ENCODE results near the gene SLC12A3. TPM values are rescaled to one million over a fixed set of nuclear protein-coding genes. Genes with fewer than 3 reads are reported as not detected.

Gene SLC12A3
- total RNA-seq, 4 donors from 2014 or later, result not detected

DNA sequence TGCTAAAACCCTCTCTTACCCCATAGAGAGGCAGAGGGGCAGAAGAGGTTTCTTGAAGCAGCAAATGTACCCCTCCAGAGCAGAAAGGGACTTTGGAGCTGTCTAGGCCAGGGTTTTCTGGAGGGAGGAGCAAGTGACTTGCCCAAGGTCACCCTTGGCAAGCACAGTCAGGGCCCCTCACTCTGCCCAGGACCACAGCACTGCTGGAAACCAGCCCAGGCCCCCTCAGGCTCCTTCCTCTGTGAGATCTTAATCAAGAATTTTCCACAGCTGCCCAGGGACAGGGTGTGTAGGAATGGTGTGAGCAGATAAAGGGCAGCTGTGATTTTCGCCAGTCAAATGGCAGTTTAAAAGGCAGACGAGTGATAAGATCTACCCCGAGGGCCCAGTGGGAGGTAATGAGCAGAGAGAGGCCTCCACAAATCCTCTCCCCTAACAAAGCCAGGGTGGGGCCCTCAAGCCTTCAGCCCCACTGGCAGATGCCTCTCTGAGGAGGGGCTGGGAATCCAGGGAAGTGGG lies 3.9 kb upstream of the SLC12A3 start:
- no peak for ATAC-seq
- TF ChIP-seq POLR2A (IDR thresholded peaks at IDR 0.05) (no peak), EP300 (IDR thresholded peaks at IDR 0.05) (no peak), POLR2AphosphoS5 (IDR thresholded peaks at IDR 0.05) (no peak), CTCF (IDR thresholded peaks at IDR 0.05) (no peak)
- Histone ChIP-seq H3K27me3 (peaks cover 9% of the 10 kb centered on the region), H3K27ac (no peak overlapping the region), H3K4me3 (no peak overlapping the region), H3K4me1 (no peaks in the 10 kb centered on the region), H3K9me3 (no peaks in the 10 kb centered on the region), H3K36me3 (no peaks in the 10 kb centered on the region)
- WGBS, 2 donors (ENCODE audit: low coverage in 1 of 2), result 39 to 60% methylated on average over 2 to 3 of the region's 3 CpGs

DNA sequence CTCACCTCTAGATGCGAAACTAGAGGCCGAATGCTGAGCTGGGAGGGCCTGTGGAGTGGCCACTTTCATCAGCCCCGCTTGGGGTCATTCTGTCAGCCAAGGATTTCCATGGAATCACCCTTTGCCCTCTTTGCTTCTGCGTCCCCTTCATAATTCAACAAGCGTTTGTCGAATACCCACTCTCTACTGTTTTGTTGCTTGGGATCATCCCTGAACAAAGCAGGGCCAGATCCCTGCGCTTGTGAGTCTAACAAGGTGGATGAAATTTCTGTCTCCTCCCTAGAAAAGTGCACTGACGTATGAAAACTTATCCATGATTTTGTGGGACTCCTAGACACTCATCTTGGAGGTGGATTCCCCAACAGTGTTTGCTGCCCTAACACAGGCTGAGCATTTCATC lies 3.3 kb upstream of the SLC12A3 start:
- Histone ChIP-seq H3K4me3 (no peak overlapping the region), H3K27me3 (peaks cover 9% of the 10 kb centered on the region), H3K4me1 (no peaks in the 10 kb centered on the region), H3K36me3 (no peaks in the 10 kb centered on the region), H3K9me3 (no peaks in the 10 kb centered on the region), H3K27ac (no peak overlapping the region)
- TF ChIP-seq EP300 (IDR thresholded peaks at IDR 0.05), result no peak
- TF ChIP-seq POLR2AphosphoS5 (IDR thresholded peaks at IDR 0.05), result no peak
- TF ChIP-seq POLR2A (IDR thresholded peaks at IDR 0.05), result no peak
- no peak for TF ChIP-seq CTCF (IDR thresholded peaks at IDR 0.05)
- whole genome bisulfite sequencing, 2 donors (ENCODE audit: low coverage in 1 of 2), result 91 to 94% methylated on average over 8 of the region's 8 CpGs
- ATAC-seq, result no peak

- Histone ChIP-seq H3K27ac (no peak overlapping the region), H3K36me3 (no peaks in the 10 kb centered on the region), H3K4me3 (no peak overlapping the region), H3K27me3 (peaks cover 9% of the 10 kb centered on the region), H3K4me1 (peaks cover 0 to 10% (median 5%) of the 10 kb centered on the region in 3 donors), H3K9me3 (no peaks in the 10 kb centered on the region)
- no peak for ATAC-seq
- TF ChIP-seq POLR2A (IDR thresholded peaks at IDR 0.05) (no peak), POLR2AphosphoS5 (IDR thresholded peaks at IDR 0.05) (no peak), EP300 (IDR thresholded peaks at IDR 0.05) (no peak), CTCF (IDR thresholded peaks at IDR 0.05) (no peak)
- 83 to 100% methylated on average over 1 to 2 of the region's 5 CpGs for WGBS, 2 donors (ENCODE audit: low coverage in 1 of 2)
Observed at GRCh38 chr16:56862776-56863175, 2.2 kb upstream of the SLC12A3 start.

DNA sequence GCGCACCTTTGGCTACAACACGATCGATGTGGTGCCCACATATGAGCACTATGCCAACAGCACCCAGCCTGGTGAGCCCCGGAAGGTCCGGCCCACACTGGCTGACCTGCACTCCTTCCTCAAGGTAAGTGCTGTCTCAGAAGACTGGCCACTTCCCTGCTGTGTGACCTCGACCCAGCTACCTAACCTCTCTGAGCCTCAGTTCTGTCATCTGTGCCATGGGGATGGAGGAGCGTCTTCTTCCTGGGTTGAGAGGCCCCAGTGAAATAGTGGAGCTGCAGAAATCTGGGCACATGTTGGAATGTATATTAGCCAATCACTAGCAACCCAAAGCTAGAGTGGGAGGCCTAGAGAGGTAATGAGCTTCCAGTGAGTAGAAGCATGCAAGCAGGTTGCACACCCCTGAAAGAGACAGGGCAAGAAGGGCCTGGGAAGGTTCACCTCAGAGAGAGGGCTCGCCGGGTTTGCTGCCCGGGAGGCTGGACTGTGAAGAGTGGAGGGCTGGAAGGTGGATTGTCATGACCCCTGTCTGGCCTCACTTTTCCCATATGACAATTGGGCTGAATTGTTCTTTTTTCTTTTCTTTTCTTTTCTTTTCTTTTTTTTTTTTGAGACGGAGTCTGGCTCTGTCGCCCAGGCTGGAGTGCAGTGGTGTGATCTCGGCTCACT lies 521 bp downstream of the SLC12A3 start:
- no peak for ATAC-seq
- H3K9me3 ChIP-seq, result no peaks in the 10 kb centered on the region
- no peaks in the 10 kb centered on the region for H3K36me3 ChIP-seq
- TF ChIP-seq EP300 (IDR thresholded peaks at IDR 0.05) (no peak), CTCF (IDR thresholded peaks at IDR 0.05) (no peak), POLR2A (IDR thresholded peaks at IDR 0.05) (no peak), POLR2AphosphoS5 (IDR thresholded peaks at IDR 0.05) (no peak)
- H3K27ac ChIP-seq, result no peak overlapping the region
- H3K4me3 ChIP-seq, result no peak overlapping the region
- H3K4me1 ChIP-seq, result peaks cover 0 to 10% (median 5%) of the 10 kb centered on the region in 3 donors
- H3K27me3 ChIP-seq, result no peaks in the 10 kb centered on the region
- WGBS, 2 donors (ENCODE audit: low coverage in 1 of 2), result 90 to 100% methylated on average over 3 to 5 of the region's 13 CpGs

All from gastroesophageal sphincter (tissue), 4 donors.